NB4 (cell line): Measurements from ENCODE around the gene ANKRD62.

ENCODE experiments used
- DNase-seq: peaks from one replicate; pipeline ENCODE4 v3.0.0; 2010; ENCODE audit warnings: low read depth
- H3K4me3 ChIP-seq: one replicate; pipeline ENCODE4 v1.5.1; 2011; ENCODE audit warnings: mild to moderate bottlenecking, low read depth, low read length, moderate library complexity
- CTCF ChIP-seq: IDR thresholded peaks from one replicate; pipeline ENCODE4 v1.5.1; 2012; ENCODE audit warnings: low read depth, low read length
- MAX ChIP-seq: IDR thresholded peaks from 2 replicates; pipeline ENCODE4 v1.6.1; 2011; ENCODE audit warnings: low read depth, low read length
- MYC ChIP-seq: IDR thresholded peaks from 2 replicates; pipeline ENCODE4 v1.6.1; 2011; ENCODE audit warnings: low read depth, low read length
- POLR2A ChIP-seq: IDR thresholded peaks from 2 replicates; pipeline ENCODE4 v1.6.1; 2011; ENCODE audit warnings: mild to moderate bottlenecking; ENCODE audit not compliant: insufficient read length; ENCODE audit errors: extremely low read depth

ANKRD62 gene

GRCh38 chr18:12056884-12057402, 36.7 kb upstream of the ANKRD62 start:
- TF ChIP-seq MYC = no peak
- no peak for TF ChIP-seq MAX
- no peak for TF ChIP-seq CTCF
- no peak for TF ChIP-seq POLR2A
- DNase-seq = no peak
- H3K4me3 ChIP-seq = no peak overlapping the region

- TF ChIP-seq MYC (no peak), POLR2A (no peak), MAX (no peak)
- DNase-seq = no peak
- no peak overlapping the region for H3K4me3 ChIP-seq
Measured at GRCh38 chr18:12057419-12058039, 36.1 kb upstream of the ANKRD62 start.

GRCh38 chr18:12059334-12060181, 34.1 kb upstream of the ANKRD62 start:
- TF ChIP-seq POLR2A (no peak), CTCF (no peak), MAX (no peak), MYC (no peak)
- no peak overlapping the region for H3K4me3 ChIP-seq

GRCh38 chr18:12060182-12060870, 33.3 kb upstream of the ANKRD62 start:
- TF ChIP-seq MAX = no peak
- DNase-seq = no peak
- no peak overlapping the region for H3K4me3 ChIP-seq

More at GRCh38 chr18:12059334-12060181, 34.1 kb upstream of the ANKRD62 start:
- DNase-seq = no peak

- no peak for DNase-seq
- TF ChIP-seq CTCF (no peak), MAX (no peak), POLR2A (no peak), MYC (no peak)
- H3K4me3 ChIP-seq = no peak overlapping the region
Measured at GRCh38 chr18:12061685-12062084, 32.0 kb upstream of the ANKRD62 start.

- no peak for DNase-seq
- no peak overlapping the region for H3K4me3 ChIP-seq
- no peak for TF ChIP-seq MAX
- no peak for TF ChIP-seq CTCF
- TF ChIP-seq MYC = no peak
- no peak for TF ChIP-seq POLR2A
Measured at GRCh38 chr18:12062974-12063373, 30.7 kb upstream of the ANKRD62 start.
